Stimulated activated CD4-positive, alpha-beta T cell treated with anti-CD3 and anti-CD28 coated beads, Interleukin-4, amount 100 ng/mL, for 1 hour (primary cell): ENCODE measurements around the gene NDUFS2.

ENCODE experiments used
- DNase-seq: peaks from one replicate; pipeline ENCODE4 v3.0.0-alpha.2; 2020

Gene NDUFS2

GRCh38 chr1:161196521-161197451 lies 5.4 kb upstream of the NDUFS2 start:
- DNase-seq, result no peak

- no peak for DNase-seq
These were observed 4.5 kb upstream of the NDUFS2 start for GRCh38 chr1:161197560-161198193.

- no peak for DNase-seq
These were observed 3.8 kb upstream of the NDUFS2 start for GRCh38 chr1:161198194-161198896.

GRCh38 chr1:161198897-161199431 lies 3.2 kb upstream of the NDUFS2 start, which contains the start of gene ADAMTS4:
Gene ADAMTS4, minus strand, starts transcription at chr1:161199054. Its CDS starts 427 bp downstream, at chr1:161198627.
- DNase-seq, result no peak

- DNase-seq, result no peak
These were observed 2.5 kb upstream of the NDUFS2 start for GRCh38 chr1:161199506-161200139.

- DNase-seq, result no peak
These were observed 1.7 kb upstream of the NDUFS2 start for GRCh38 chr1:161200421-161200991.

GRCh38 chr1:161200992-161201835 lies 953 bp upstream of the NDUFS2 start:
- DNase-seq, result no peak

- DNase-seq, result no peak
These were observed 4.4 kb downstream of the NDUFS2 start for GRCh38 chr1:161206411-161207140.

GRCh38 chr1:161207173-161207572 lies 5.0 kb downstream of the NDUFS2 start:
- no peak for DNase-seq

- peak; percentile 69 for DNase-seq
These were observed 7.7 kb downstream of the NDUFS2 start for GRCh38 chr1:161209790-161210409.

GRCh38 chr1:161214369-161214768 lies 12.2 kb downstream of the NDUFS2 start:
- DNase-seq, result no peak

GRCh38 chr1:161215076-161215475 lies 12.9 kb downstream of the NDUFS2 start, which contains the start of gene FCER1G:
Gene FCER1G, plus strand, starts transcription at chr1:161215295. Its CDS starts 27 bp downstream, at chr1:161215322.
- DNase-seq, result no peak

- DNase-seq, result no peak
These were observed 15.0 kb downstream of the NDUFS2 start for GRCh38 chr1:161216945-161217712.

- no peak for DNase-seq
These were observed 15.7 kb downstream of the NDUFS2 start for GRCh38 chr1:161217831-161218230.

GRCh38 chr1:161218301-161219077 lies 16.3 kb downstream of the NDUFS2 start:
- no peak for DNase-seq

GRCh38 chr1:161219078-161219892 lies 17.1 kb downstream of the NDUFS2 start:
- DNase-seq, result no peak

GRCh38 chr1:161220002-161220401 lies 17.8 kb downstream of the NDUFS2 start:
- no peak for DNase-seq
